Cerebellar nuclear complex (tissue), 1 donor: Measurements from ENCODE around the gene MRPL43.
A peak's percentile ranks its signal among the peaks of the same experiment; 100 is the strongest.
"Not testable (repeated sequence)": the region's sequence is repeated elsewhere in the genome, so short reads cannot be mapped to it uniquely, and the experiment has no call there.

ENCODE experiments used
- DNase-seq, 2 experiments: peaks; one replicate each; lab custom pipeline; 2025; lab: John Stamatoyannopoulos, UW

The MRPL43 gene

DNA sequence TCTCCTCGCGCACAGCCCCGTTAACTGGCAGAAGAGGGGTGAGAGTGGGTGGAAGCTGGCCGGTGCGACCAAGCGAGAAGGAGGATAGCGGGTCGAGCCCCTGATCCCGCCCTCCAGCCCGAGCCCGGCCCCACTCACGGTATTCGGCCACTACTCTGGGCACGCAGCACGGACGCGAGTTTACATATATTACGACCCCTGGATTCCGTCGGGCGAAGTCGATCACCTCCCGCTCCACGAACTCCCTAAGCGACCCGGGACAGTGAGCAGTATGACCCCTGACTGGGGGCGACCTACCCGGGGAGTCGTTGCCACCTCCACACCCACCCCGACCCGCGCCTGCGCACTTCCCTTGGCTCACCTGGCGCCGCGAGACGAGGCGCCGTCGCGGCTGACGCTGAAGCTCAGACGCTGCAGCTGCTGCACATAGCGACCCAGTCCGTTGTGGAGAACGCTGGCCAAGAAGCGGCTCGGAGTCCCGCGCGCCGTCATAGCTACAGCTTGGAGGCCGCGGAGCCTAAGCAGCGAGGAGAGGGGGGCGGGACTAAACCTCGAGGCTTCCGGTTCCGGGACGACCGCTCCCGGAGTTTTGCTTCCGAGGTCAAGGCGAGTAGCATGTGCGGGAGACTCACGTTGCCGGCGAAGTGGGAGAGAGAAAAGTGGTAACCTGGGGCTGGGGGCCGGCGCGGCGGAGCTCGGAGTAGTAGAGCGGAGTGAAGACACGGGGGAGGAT is at the start of gene MRPL43, which contains the start of gene TWNK:
Gene MRPL43, minus strand, starts transcription at position 546 of the 733 bp plus-strand sequence. Its CDS starts 54 bp downstream, at position 492.
Gene TWNK, plus strand, starts transcription at position 592 of the 733 bp plus-strand sequence. CDS start 668 bp downstream, outside the sequence.
- DNase-seq, result peak; percentile 38 to 70

DNA sequence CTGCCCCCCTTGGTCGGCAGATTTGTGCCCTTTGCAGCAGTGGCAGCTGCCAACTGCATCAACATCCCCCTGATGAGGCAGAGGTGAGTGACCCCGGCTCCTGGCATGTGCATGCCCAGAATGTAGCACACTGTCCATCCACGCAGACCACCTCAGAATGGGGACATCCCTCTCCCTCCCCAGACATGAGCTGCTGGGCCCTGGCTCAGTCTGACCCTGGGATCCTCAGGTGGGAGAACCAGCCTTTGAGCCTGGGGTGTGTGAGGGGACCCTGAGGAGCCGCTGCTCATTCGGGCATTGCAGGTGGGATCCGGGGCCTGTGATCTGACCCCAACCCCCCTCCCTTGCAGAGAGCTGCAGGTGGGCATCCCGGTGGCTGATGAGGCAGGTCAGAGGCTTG is 49.4 kb upstream of the MRPL43 start:
- DNase-seq, result no peak

GRCh38 chr10:101035916-101036702 is 48.8 kb upstream of the MRPL43 start:
- no peak for DNase-seq

DNA sequence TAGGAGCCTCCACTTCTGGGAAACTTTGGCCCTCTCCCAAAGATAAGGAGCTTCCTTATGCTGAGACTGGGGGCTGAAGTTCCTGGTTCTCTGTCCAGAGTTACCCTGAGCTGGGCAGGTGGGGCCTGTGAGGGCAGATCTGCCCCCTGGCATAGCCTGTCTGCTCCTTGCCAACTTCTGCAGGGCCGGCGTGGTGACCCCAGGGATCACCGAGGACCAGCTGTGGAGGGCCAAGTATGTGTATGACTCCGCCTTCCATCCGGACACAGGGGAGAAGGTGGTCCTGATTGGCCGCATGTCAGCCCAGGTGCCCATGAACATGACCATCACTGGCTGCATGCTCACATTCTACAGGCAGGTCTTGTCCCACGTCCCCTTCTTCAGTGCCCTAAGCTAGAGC is 48.0 kb upstream of the MRPL43 start:
- DNase-seq, result no peak

DNA sequence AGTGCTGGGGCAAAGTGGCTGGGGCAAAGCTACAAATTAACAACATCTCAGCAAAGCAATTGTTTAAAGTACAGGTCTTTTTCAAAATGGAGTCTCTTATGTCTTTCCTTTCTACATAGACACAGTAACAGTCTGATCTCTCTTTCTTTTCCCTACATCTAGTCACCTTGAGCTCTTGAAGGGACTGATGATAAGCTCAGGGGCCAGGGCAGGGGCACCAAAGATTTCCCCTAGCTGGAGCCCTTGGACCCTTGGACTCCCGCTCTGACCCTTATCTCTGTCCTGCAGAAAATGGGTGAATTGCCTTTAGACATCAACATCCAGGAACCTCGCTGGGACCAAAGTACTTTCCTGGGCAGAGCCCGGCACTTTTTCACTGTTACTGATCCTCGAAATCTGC is 47.1 kb upstream of the MRPL43 start:
- not testable (repeated sequence) for DNase-seq

GRCh38 chr10:101033276-101033675 is 46.0 kb upstream of the MRPL43 start:
- no peak for DNase-seq

DNA sequence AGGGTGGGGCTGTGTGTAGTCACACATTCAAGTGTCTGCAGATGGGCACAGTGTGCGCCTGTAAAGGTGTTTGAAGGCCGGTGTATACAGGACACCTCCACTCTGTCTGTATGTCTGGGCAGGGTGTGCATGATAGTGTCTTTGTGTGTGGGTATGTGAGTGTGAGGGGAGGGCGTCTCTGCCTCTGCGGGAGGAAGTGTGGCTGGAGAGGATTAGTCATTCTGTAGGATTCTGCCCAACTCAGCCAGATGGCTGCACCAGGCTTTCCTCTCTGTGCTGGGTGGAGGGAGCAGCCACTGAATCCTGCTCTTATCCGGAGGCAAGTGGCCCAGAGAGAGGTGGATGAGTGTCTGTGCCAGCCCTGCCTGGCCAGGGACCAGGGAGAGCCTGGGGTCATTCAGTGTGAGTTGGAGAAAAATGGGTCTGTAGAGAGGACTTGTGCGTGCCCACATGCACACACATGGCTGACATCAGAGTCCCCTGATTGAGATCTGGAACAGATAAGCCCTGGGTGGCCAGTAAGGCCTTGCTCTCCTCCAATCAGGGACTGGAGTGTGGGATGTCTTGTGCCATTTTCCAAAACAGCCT is 45.4 kb upstream of the MRPL43 start:
- DNase-seq, result peak; percentile 74 to 76

- DNase-seq, result peak; percentile 21 to 62
Measured at GRCh38 chr10:101031796-101032636, 44.7 kb upstream of the MRPL43 start.

- DNase-seq, result peak; percentile 76 to 87
Measured at GRCh38 chr10:101031128-101031795, 44.0 kb upstream of the MRPL43 start, which contains the start of the genes PDZD7 and SFXN3. TSS of gene PDZD7 (minus strand) at chr10:101031129. CDS start at chr10:101030219, 910 bp downstream. TSS of gene SFXN3 (plus strand) at chr10:101031234. CDS start at chr10:101034695, 3,461 bp downstream.

DNA sequence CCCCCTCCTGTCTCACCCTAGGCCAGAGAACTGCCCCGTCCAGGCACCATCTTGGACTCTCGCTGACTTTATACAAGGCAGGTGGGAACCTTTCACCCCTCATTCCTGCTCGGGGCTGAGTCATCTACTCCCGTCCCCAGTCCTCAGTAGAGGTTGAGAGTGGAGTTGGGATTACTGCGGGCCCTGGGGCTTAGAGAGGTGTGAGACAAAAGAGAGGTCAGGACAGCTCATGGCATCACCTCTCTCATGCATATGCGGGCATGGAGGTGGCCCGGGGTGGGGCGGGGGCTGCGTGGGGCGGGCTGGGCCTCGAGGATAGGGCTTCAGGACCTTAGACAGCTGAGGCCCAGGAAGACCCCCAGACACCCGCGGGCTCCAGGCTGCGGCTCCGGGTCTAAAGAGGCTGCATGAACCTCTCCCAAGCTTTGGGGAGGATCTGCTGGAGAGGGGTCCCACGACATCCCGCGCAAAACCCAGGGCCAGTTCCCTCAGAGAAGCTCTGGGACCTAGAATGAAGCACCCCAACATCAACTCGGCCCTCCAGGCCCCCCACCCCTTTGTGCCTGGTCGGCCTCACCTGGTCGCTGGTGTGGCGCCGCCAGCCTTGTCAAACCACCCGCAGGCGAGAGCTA is 43.3 kb upstream of the MRPL43 start:
- no peak for DNase-seq

- no peak for DNase-seq
Measured at GRCh38 chr10:101029520-101030295, 42.4 kb upstream of the MRPL43 start.

DNA sequence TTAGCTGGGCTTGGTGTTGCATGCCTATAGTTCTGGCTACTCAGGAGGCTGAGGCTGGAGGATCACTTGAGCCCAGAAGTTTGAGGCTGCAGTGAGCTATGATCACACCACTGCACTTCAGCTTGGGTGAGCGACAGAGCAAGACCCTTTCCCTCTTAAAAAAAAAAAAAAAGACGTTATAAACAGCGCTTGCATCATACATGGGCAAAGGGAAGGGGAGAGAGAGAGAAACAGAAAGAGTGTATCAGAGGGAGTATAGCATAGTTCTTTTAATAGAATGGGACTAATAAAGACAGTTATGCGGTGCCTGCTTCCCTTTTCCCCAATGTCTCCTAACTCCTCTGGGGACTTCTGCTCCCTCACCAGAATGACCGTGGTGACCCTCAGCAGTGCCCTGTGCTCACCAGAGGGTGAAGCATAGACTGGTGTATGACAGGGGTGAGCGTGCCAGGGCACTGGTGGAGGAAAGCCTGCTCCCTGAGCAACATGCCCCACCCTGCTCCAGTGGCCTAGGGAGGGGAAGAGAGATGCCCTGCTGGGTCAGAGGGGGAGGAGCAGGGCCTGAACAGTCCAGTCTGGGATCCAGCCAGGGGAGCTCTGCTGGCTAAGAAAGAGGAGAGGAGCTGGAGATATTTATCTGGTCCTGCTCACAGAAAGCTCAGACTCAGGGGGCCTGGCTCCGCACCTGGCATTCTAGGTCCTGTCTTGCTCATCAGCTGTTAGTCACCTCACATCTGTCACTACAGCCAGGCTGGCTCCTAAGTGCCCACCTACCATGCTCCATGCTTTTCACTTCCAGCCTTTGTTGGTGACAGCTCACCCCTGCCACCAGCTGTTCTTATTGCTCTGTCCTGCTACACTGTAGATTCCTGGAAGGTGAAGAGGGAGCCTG is 41.4 kb upstream of the MRPL43 start:
- no peak for DNase-seq

GRCh38 chr10:101027106-101027720 is 39.9 kb upstream of the MRPL43 start:
- DNase-seq, result no peak

DNA sequence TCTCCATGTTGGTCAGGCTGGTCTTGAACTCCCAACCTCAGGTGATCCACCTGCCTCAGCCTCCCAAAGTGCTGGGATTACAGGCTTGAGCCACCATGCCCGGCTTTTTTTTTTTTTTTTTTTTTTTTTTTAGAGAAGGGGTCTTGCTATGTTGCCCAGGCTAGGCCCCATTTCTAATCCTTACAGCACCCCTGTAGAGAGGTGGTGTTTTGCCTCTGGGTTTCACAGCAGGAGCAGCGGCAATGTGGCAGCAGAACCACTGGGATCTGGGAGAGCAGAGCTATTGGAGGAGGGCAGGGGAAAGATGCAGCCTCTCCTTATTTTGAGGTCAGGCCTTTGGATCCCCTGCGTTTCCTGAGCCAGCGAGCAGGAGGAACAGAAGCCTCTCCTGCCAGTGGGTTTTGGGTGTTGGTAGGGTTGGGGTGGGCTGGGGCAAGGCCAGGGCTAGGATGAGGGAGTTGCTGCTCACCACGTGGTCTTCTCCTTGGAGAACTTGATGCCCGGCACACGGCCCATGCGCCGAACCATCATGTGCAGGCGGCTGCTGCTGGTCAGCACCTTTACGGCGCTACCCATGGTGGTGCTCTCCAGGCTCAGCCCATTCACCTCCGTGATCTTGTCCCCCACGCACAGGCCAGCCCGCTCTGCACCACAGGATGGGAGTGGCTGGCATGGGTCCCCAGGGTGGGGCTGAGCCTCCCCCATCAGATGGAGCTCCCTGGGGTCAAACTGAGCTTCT is 35.8 kb upstream of the MRPL43 start:
- DNase-seq, result no peak

DNA sequence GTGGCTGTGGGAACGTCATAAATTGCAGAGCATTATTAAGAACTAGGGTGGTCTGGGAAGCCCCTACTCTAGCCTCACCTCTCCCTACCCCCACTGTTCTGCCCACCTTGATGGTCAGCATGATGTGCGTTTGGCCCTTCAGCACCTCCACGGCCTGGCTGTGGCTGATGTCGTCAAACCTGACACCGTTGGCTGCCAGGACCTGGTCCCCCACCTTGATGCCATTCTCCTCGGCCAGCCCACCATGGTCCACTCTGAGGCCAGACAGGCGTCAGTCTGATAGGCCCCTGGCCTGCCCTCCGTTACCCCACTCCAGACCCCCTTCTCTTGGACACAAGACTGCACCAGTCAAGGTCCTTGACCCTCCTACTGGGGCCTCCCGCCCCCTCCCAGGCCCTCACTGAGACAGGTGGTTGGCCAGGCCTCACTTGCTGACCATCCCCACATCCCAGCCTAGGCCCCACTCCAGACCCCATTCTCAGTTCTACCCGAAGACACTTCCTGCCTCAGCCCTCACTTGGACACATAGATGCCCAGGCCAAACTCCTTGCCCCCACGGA is 34.5 kb upstream of the MRPL43 start:
- no peak for DNase-seq

GRCh38 chr10:101021239-101021638 is 33.9 kb upstream of the MRPL43 start:
- no peak for DNase-seq

DNA sequence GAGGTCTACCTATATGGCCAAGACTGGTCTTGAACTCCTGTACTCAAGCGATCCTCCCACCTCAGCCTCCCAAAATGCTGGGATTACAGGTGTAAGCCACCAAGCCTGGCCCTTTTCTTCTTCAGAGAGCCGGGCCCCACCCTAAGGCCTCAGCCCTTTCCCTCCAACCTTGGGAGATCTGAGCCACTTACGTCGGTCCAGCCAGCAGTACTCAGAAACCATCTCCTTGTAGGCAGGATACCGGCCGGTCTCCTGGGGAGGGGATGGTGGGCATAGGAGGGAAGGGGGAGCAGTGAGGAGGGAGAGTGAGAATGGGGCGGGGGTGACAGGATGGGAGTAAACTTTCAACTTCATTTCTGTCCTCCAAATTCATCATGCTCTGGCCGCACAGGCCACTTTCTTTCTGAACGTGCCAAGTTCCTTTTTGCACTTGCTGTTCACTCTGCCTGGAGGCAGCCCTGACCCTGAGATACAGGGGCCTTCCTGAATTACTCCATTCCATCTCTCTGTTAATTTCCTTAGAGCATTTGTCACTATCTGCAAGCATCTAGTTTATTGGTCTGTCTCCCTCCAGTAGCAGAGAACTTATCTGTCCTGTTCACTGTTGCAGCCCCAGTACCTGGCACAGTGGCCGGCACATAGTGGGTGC is 33.3 kb upstream of the MRPL43 start:
- DNase-seq, result no peak
